G401.6 (cell line): Measurements from ENCODE around the gene SH3PXD2B.
"Not testable (repeated sequence)": the region's sequence is repeated elsewhere in the genome, so short reads cannot be mapped to it uniquely, and the experiment has no call there.

Experiments used
- FAIRE-seq: peaks from 2 replicates; lab custom pipeline; 2012; peaks lifted over from hg19 to GRCh38; lab: Jason Lieb, UNC

The SH3PXD2B gene

DNA sequence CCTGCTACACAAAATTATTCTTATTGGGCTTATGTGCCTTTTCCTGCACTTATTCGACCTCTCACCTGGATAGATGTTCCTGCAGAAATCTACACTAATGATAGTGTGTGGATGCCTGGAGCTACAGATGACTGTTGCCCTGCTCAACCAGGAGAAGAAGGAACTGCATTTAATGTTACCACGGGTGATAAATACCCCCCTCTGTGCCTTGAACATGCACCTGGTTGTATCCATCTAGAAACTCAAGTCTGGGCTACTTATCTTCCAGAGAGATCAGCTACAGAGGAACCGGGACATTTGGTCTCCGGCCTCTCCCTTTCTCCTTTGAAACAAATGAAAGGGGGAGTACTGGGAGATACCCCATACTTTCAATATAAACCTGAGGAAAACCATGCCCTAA is 54.5 kb downstream of the SH3PXD2B start:
- FAIRE-seq, result no peak

DNA sequence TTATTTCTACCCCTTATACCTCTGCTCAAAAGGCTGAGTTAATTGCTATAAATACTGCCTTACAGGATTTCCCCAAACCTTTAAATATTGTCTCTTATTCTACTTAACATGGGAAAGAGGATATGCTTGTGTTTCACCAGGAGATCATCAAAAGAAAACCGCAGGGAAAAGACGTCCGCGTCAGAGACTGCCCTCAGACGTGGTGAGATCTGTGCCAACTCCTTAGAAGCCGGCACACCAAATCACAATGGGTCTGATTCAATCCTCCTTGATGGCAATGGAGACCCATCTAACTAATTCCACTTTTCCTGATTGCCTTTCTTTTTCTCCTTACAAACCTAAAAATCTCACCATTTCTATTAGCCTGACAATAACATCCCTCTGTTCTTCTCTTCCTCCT is 55.0 kb downstream of the SH3PXD2B start:
- no peak for FAIRE-seq

DNA sequence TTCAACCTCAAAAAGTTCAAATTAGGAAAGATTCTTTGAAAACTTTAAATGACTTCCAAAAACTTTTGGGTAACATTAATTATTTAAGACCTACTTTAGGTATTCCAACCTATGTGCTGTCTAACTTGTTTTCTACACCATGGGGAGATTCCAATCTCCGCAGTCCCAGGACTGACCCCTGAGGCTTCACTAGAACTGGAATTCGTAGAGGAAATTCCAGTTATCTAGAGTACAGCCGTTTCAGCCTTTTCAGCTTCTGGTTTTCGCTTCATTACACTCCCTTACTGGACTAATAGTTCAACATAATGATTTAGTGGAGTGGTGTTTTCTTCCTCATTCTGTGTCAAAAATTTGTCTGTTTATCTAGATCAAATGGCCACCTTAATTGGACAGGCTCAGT is 55.7 kb downstream of the SH3PXD2B start:
- FAIRE-seq, result not testable (repeated sequence)

DNA sequence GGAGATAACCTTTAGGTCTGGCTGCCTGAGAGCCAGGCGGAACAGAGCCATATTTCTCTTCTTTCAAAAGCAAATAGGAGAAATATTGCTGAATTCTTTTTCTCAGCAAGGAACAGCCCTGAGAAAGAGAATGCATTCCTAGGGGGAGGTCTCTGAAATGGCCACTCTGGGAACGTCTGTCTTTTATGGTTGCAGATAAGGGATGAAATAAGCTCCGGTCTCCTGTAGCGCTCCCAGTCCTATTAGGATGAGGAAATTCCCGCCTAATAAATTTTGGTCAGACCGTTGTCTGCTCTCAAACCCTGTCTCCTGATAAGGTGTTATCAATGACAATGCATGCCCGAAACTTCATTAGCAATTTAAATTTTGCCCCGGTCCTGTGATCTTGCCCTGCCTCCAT is 57.3 kb downstream of the SH3PXD2B start:
- FAIRE-seq, result not testable (repeated sequence)

DNA sequence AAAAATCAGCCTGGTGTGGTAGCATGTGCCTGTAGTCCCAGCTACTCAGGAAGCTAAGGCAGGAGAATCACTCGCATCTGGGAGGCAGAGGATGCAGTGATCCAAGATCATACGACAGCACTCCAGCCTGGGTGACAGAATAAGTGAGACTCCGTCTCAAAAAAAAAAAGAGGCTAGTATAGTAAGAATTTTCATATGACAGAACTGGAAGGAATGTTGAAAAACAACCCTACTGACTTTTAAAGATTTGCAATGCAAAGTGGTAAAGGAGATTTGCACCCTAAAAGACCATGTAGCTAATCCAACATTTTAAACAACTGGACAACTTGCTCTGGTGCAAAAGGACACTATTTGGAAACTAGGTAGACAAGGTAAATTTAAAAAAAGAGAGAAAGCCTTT is 58.1 kb downstream of the SH3PXD2B start:
- no peak for FAIRE-seq

DNA sequence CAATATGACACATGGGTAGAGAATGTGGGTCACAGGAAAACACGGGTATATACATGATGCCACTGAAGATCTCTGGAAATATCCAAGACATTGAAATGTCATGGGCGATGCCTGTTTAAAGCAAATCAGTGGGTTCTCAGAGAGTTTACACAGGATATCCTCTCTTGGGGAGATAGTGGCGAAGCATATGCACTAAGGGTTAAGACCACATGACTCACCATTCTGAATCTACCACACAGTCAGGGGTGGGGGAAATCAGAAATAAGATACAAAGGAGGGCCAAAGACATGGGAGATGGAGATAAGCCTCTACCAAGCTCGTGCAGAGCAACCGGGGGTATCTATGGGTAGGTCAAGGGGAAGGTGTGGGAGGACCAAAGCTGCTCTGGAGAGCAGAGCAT is 58.8 kb downstream of the SH3PXD2B start:
- no peak for FAIRE-seq

DNA sequence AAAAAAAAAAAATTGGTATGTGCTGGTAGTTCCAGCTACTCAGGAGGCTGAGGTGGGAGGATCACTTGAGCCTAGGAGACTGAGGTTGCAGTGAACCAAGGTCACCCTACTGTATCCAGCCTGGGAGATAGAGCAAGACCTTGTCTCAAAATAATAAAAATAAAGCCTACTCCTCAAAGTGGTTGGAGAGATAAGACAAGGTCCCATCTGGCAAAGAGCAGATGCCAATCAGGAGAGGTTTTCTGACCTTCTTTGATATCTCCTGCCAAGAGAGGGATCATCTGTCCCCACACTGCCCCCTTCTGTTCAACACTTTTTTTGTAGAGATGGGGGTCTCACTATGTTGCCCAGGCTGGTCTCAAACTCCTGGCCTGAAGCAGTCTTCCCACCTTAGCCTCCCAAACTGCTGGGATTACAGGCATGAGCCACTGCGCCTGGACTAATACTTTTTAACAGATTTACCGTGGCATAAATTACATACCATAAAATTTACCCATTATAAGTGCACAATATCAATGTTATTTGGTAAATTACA is 64.7 kb downstream of the SH3PXD2B start:
- no peak for FAIRE-seq

DNA sequence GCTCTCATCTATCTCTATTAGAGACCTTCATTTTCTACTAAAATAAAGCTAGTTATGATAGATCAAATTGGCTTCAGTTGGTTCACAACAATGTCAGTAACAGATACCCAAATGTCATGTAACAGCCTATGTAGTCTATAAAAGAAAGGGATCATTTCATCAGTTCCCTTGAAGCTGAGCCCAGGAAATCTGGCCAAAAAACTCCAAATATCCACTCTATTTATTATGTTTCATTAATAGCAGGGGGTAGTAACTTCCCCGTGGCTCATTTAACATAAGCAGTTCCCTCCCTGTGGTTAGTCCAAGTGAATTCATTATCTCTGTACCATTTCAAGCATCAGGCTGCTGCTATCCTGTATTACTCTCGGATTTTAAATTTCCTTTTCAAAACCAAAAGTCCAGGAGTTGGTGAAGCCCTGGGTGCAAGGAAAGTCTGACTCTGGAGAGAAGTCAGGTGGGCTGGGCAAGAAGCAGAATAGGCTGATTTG is 66.0 kb downstream of the SH3PXD2B start:
- FAIRE-seq, result no peak

DNA sequence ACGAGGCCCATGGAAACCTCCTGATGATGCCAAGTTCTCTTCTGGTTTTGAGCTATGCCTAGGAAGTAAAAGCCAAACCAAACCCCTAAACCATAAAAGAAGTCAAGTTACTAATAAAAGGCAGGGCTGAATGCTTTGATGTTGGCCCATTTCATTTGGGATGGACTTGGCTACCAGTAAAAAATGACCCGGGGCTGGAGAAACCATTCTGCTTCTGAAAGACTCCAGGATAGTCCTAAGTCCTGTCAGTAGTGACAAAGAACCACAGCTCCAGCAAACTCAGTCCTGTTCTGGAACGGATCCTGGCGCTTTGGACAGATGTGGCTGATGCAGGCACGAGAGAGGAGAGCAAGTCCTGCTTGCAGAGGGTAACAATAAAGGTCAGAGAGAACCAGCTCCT is 68.6 kb downstream of the SH3PXD2B start:
- no peak for FAIRE-seq

DNA sequence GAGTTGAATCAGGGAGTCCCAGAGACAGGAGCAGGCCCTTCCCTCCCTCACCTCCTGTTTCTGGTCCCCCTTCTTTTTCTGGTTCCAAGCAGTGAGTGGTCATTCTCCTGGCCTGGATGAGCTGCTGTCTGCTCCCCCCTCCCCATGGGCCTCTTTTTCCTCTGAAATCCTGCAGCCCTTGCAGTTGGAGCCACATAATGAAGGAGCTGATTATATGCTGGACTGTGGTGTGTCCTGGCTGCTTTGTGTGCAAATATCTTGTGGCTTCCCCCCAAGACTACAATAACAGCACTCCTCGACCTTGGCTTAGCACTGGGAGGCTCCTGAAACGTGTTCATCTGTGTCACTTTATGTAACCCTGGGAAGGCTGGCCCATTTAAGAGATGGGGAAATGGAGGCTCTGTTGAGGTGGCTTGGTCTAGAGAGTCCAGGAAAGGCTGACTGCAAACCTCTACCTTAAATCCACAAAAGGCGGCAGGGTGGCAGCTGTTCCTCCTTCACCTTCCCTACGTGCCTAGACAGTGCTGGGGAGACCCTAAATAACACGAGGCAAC is 69.2 kb downstream of the SH3PXD2B start:
- FAIRE-seq, result no peak

DNA sequence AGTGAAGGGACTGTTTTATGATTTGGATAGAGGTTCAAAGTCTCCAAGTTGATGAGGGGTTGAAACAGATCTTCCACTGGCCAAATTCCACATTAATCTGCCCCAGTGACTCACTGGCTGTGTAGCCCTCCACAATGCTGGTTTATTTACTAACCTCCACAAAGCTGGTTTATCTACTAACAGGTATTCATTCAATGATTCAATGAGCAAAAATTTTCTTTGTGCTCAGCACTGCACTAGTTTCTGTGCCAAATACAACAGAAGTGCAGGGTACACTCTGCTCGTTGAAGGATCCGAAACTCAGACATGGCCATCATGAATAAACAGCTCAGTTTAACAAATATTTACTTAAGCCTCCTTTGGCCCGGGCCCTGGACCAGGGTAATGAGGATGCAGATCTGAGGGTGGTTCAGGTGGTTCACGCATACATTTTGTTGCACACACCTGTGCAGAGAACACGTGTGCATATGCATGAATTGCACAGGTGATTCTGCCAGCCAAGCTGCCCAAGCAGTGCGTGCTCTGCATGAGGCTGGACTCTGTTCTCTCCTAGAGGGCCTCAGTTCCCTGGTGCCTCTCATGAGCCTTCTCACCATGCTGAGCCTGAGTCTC is 71.0 kb downstream of the SH3PXD2B start:
- no peak for FAIRE-seq

DNA sequence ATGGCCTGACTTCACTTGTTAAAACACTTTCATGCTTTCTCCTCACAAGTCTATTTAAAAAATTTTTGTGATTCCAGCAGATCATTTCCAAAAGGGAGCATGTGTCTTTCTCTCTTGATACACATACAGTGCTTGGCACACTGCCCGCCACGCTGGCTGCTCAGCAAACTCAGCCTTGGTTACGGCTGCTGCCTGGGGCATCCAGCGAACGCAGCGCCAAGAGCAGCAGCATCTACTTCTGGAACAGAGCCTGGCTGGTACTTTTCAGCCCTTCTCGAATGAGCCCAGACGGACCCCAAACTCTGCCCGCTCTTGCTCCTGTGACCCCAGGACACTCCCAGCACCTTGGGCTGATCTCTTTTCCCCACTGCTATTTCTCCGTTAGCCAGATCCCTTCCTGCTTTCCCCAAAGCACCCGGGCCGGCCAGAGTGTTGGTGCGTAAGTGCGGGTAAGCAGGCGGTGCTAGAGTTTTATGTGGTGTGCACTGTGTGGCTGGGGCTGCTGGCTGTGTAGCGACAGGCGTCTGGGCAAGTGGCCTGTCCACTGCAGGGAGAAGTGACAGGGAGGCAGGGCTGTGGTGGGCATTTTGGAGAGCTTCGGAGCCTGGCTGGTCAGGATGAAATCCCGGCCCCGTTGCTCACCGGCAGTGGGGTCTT is 73.2 kb downstream of the SH3PXD2B start:
- no peak for FAIRE-seq

DNA sequence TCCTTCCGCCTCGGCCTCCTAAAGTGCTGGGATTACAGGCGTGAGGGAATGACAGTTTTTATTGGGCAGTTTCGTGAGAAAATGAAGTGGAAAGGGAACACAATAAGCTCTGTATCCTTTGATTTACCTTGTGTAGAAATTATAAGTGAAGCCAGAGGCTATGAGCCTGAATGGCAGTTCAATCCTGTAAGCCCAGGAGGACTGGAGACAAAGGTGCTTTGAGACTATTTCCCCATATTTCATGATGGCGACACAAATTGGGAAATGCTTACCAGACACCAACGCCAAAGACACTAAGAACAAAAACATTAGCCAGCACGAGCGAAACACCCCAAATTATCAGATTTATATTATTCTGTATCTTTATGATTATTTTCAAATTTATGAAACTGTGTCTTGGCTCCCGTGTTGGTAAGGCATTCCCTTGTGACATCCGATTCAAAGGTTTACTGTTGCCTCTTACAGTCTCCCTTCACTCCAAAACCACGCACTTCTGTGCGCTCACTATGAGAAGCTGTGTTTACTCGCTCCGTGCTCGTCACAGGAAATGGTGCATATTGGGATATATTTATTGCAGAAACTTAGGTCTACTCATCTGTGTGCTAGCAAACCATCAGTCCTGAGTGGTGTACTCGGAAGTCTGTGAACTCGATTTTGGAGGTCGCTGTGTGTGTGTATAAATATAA is 73.9 kb downstream of the SH3PXD2B start:
- no peak for FAIRE-seq

DNA sequence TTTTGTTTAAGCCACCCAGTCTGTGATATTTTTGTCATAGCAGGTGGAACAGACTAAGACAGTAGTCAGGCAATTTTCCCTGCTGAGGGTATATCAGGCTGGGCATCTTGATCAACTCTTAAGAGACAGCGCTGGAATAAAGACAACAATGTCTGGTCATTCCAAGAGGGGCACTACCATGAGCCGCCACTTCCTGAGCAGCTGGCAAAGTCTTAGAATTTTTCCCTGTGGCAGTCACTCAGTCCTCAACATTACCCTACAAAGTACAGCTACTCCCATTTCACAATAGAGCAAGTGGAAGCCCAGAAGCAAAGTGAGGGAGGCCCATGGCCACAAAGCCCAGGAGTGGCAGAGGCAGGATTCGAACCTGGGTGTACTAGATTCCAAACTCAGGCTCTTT is 74.8 kb downstream of the SH3PXD2B start:
- no peak for FAIRE-seq

DNA sequence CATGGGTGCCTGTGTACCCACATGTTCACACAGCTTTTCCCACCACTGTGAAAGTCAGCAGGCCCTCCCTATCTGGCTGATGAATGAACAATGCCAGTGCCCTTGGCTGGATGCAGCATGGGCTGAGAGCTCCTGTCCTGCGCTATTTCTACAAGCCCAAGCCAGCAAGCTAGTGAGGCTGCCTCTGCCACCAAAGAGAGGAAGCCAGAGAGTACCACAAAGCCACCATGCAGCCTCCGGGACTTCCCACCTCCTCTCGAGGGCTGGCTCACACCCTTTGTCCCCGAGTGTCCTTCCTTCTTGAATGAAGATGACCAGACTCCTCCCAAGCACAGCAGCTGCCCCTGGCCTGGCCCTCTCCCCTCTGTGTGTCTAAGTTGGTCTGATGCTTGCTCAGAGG is 76.5 kb downstream of the SH3PXD2B start:
- FAIRE-seq, result no peak

DNA sequence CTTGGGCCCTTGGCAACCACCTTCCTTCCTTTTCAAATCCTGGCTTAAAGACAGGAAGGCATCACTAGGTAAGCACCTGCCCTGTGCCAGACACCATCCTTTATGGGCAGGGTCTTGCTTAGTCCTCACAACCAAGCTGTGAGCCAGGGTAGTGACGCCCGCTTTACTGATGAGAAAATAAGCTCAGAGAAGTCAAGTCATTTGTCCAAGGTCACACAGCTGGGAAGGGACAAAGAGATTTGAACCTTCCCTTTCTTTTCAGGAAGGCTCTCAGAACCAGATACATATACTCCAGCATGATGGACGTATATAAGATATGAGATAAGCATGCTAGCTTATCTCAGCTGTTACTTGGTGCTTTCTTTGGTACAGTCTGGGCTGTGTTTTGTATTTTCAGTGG is 76.9 kb downstream of the SH3PXD2B start:
- FAIRE-seq, result no peak

DNA sequence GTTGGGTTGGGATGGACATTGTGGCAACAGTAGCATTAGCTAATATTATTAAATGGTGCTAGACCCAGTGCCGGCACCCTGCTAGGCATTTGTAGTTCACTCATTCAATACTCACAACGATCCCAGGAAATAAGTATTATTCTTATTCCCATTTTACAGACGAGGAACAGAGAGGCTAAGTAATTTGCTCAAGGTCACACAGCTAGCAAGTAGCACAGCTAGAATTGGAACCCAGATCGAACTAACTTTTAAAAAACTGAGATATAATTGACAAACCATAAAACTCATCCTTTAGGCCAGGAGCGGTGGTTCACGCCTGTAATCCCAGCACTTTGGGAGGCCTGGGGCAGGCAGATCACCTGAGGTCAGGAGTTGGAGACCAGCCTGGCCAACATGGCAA is 79.5 kb downstream of the SH3PXD2B start:
- no peak for FAIRE-seq

DNA sequence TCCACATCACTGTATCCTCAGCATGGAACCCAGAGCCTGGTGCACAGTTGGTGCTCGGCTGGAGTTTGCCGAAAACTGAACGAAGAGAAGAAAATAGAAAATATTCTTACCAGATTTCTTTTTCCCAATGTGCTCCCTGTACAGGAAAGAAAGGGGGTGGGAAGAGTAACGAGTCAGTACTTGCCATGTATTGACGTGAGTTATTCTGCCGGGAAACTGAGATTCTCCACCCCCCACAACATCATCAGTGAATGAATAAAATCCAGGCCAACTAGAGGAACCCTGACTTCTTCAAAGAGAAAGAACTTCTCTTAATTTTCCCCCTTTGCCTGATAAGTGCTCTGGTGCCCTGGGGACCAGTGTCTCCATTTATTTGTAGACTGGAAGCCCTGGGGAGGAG is 80.6 kb downstream of the SH3PXD2B start:
- FAIRE-seq, result no peak

DNA sequence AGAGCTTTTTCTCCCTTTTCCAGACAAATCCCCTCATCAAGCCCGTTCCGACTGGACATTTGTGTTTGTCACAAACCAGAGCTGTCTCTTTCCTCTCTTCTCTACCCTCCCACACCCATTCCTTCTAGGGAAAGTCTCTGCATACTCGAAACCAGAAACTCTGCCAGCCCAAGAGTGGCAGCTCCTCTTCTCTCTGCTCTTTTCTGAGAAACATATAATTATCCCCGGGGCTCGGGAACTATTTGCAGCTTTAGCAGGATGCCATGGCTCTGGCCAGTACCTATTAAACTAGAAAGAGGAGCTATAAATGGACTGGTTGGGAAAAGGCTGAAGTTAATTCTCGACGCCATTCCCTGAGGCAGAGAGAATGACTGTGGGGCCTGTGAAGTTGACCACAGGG is 82.6 kb downstream of the SH3PXD2B start:
- FAIRE-seq, result no peak

DNA sequence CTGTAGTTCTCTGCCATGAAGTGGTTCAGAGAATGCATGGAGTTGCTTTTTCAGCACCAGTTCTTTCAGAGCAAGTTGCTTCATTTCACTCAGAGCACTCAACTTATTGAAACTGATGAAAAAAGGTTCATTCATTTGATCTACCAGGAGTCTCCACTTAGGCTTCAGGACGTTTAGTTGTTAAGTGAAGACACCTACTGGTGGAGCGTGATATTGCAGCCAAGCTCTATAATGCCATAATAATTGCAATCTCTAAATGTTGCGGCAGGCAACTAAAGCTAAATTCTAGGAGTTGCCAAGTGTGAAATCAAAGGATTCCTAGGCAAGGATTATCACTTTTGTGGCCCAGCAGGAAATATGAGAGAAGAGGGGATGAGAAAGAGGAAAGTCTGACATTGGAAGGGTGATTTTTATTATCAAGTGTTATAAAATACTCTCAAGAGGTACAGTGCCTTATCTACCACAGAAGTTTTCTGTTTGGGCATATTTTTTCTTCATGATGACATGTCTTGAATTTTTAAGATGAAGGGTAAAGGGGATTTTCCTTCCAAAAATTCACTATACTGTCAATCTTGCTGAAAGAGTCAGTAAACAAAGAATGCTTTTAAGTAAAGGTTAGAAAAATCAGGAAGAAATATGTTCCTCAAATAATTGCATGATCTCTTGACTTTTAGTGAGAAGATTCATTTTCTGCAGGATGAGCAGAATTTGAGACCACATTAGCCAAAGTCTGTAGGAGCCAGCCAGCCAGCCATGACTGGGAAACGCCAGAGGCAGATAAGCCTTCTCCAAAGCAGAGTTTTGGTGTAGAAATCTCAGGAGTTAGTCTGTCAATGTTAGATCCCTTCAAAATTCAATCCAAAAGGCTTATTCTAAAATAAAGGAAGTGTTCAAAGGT is 83.4 kb downstream of the SH3PXD2B start:
- peak; percentile 55 for FAIRE-seq

DNA sequence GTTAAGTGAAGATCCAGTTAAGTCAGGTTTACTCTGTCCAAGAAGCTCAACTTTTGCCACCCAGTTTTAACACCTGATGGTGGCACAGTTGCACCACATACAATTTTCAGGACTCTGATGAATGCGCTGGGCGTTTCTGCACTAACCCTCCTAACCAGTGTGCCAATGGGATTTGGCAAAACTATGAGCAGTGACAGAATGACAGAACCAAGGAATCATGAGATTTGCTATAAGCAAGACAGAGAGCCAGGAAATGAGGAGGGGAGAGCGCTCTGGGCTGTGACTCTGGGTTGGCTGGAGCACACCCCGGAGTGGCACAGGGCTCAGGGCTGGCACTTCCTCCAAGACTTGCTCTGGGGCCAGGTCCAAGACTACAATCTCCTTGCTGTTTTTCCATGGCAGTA is 84.1 kb downstream of the SH3PXD2B start:
- no peak for FAIRE-seq

DNA sequence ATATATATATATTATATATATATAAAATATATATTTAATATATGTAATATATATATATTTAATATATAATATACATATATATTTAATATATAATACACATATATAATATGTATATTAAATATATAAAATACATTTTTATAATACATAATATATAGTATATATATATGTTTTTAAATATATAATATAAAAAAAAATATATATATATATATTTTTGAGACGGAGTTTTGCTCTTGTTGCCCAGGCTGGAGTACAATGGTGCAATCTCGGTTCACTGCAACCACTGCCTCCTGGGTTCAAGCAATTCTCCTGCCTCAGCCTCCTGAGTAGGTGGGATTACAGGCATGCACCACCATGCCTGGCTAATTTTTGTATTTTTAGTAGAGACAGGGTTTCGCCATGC is 85.6 kb downstream of the SH3PXD2B start:
- FAIRE-seq, result peak; percentile 96
